Mesothelial cell of epicardium (in vitro differentiated cells): ENCODE data around the gene RIN3. TPM values are rescaled to one million over a fixed set of nuclear protein-coding genes. Genes with fewer than 3 reads are reported as not detected.

Experiments used
- DNase-seq, 2 experiments: peaks; one replicate each; pipeline ENCODE4 v3.0.0; 2021; ENCODE audit warnings: low spot score in 2 of 2; ENCODE audit not compliant: unreplicated experiment in 2 of 2
- H3K27ac Mint-ChIP-seq: 2 replicates; pipeline ENCODE4 v1.8.0; 2021; ENCODE audit warnings: mixed read lengths
- H3K27me3 Mint-ChIP-seq: 2 replicates; pipeline ENCODE4 v1.8.0; 2021; ENCODE audit warnings: low read depth, mixed read lengths
- H3K36me3 Mint-ChIP-seq: 2 replicates; pipeline ENCODE4 v1.8.0; 2021; ENCODE audit warnings: mixed read lengths
- H3K4me1 Mint-ChIP-seq: 2 replicates; pipeline ENCODE4 v1.8.0; 2021; ENCODE audit warnings: mixed read lengths
- H3K4me3 Mint-ChIP-seq: 2 replicates; pipeline ENCODE4 v1.8.0; 2021; ENCODE audit warnings: mild to moderate bottlenecking, moderate library complexity, mixed read lengths
- H3K9me3 Mint-ChIP-seq: 2 replicates; pipeline ENCODE4 v1.8.0; 2021; ENCODE audit warnings: mixed read lengths
- total RNA-seq: library from RNA; stranded (reverse); gene quantifications from 3 replicates; pipeline ENCODE4 v1.2.1, GENCODE V29; 2021
- TF ChIP-seq, protein P1 (sequence below): fragments of 200-600 bp; sonication (generic); IDR thresholded peaks from one replicate; pipeline ENCODE4 v1.5.0; 2021; ENCODE audit warnings: antibody characterized with exemption; ENCODE audit not compliant: unreplicated experiment

Gene RIN3
- total RNA-seq, 1 donor from 2014 or later = 19.9 TPM

DNA sequence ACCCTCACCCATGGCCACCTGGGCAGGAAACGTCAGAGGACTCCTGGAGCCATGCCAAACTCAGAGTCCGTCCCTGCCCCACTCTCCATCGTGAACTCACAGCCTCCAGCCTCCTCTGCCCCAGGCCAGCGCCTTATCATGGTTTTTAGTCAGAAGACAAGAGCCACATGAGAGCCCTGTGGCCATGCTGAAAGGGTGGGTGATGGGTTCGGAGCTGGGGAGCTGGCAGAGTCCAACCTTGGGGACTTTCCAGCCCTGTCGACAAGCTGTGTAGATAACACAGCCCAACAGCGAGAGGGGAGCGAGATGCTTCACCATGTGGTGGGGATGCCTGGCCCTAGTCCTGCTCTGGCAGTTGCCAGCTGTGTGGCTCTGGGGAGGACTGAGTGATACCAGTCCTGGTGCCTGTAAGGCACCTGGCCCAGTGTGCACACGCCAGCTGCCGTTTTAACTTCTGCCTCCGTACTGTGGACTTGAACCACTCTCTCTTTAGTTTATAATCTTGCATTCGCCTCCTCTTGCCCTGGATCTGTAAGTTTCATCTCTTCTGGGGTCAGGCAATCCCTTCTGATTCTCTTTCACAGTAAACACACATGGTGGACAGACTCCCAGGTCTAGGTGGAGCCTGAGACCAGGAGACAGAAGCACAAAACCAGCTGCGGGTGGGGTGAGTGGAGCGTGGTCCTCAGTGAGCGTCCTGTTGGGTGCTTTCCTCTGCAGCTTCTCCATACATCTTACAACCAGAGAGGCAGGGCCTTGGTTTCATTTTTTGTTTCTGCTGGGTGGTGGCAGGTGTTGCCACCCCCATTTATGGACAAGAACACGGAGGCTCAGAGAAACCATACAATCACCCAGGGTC is 55.3 kb downstream of the RIN3 start:
- no peak overlapping the region for H3K4me3 Mint-ChIP-seq
- peaks cover 17% of the 10 kb centered on the region for H3K36me3 Mint-ChIP-seq
- no peak overlapping the region for H3K27ac Mint-ChIP-seq
- TF ChIP-seq, protein P1, sequence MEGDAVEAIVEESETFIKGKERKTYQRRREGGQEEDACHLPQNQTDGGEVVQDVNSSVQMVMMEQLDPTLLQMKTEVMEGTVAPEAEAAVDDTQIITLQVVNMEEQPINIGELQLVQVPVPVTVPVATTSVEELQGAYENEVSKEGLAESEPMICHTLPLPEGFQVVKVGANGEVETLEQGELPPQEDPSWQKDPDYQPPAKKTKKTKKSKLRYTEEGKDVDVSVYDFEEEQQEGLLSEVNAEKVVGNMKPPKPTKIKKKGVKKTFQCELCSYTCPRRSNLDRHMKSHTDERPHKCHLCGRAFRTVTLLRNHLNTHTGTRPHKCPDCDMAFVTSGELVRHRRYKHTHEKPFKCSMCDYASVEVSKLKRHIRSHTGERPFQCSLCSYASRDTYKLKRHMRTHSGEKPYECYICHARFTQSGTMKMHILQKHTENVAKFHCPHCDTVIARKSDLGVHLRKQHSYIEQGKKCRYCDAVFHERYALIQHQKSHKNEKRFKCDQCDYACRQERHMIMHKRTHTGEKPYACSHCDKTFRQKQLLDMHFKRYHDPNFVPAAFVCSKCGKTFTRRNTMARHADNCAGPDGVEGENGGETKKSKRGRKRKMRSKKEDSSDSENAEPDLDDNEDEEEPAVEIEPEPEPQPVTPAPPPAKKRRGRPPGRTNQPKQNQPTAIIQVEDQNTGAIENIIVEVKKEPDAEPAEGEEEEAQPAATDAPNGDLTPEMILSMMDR = no peak
- H3K4me1 Mint-ChIP-seq = peaks cover 17% of the 10 kb centered on the region
- no peaks in the 10 kb centered on the region for H3K27me3 Mint-ChIP-seq
- no peak for DNase-seq
- H3K9me3 Mint-ChIP-seq = peaks cover 12% of the 10 kb centered on the region

DNA sequence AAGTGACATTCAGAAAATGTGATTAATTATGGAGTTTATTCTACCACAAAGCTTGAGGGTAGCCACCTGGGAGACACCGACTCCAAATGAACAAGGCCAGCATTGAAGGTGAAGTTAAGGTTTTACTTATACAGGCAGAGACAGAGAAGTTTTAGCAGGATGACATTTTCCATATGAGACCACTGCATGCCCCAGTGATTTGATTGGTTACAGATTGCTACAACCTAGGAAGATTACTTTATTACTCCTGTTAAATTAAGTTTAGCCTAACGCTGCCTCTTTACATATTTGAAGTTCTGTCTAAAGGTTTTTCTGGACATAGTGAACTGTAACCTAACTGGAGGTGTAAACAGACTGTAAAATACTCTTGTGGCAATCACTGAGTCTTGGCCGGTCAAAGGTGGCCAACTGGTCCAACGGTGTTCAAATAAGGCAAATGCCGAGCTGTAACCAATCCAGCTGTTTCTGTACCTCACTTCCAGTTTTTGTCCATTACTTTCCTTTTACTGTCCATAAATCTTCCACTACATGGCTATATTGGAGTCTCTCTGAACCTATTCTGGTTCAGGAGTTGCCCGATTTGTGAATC is 57.2 kb downstream of the RIN3 start:
- Mint-ChIP-seq H3K27me3 (no peaks in the 10 kb centered on the region), H3K4me1 (peaks cover 7% of the 10 kb centered on the region), H3K36me3 (peaks cover 17% of the 10 kb centered on the region), H3K9me3 (peaks cover 12% of the 10 kb centered on the region), H3K4me3 (no peak overlapping the region), H3K27ac (peak overlapping the region; percentile 40)
- DNase-seq = no peak
- TF ChIP-seq, protein P1 = no peak

DNA sequence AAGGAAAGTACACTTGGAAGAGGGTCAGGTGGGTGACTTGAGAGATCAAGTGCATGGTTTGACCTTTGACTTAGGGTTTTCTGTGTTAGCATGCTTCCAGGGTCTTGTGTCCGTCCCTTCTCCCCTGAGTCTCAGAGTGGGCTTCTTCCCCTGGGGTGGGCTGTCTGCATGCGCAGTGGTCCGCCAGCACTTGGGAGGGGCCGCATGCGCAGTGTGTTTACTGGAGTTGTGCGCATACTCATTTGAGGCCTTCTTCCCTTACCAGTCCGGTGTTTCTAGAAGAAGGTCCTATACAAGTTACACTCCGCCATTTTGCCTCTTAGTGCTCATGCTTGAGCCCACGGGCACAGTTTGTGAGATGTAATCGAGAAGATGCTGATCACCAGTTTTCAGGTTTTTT is 58.5 kb downstream of the RIN3 start:
- H3K4me3 Mint-ChIP-seq = no peak overlapping the region
- no peaks in the 10 kb centered on the region for H3K27me3 Mint-ChIP-seq
- peaks cover 6% of the 10 kb centered on the region for H3K4me1 Mint-ChIP-seq
- H3K27ac Mint-ChIP-seq = no peak overlapping the region
- TF ChIP-seq, protein P1 = no peak
- peaks cover 12% of the 10 kb centered on the region for H3K36me3 Mint-ChIP-seq
- no peak for DNase-seq
- H3K9me3 Mint-ChIP-seq = peaks cover 9% of the 10 kb centered on the region

DNA sequence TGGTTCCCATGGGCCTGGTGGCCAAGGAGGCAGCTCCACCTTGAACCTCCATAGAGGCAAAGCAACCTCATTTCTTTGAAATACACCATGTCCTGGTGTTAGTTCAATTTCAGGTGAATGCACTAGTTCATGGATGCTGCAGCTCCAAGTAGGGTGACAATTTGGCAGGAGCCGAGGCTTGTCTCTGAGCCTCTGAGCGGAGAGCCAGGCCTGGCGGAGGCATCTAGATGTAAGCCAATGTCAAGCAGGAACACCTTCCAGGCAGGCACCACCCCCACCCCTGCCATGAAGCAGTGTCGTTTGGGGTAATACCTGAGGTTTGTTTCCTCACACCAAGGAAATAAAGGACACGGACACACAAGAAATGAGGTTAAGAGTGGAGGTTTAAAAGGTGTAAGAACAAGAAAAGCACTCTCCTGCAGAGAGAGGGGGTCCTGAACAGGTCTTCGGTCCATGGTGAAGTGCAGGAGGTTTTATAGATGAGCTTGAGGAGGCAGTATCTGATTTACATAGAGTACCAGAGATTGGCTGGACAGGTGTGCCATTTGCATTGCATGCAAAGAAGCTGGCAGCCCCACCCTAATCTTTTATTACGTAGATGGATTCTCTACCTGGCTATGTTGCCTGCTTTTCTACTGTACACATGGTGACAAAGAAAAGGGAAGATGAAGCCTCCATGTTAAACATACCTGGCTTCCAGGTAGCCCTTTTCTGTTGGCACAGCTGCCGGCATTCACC is 60.3 kb downstream of the RIN3 start:
- no peaks in the 10 kb centered on the region for H3K27me3 Mint-ChIP-seq
- TF ChIP-seq, protein P1 = no peak
- H3K4me3 Mint-ChIP-seq = no peak overlapping the region
- H3K27ac Mint-ChIP-seq = no peak overlapping the region
- H3K4me1 Mint-ChIP-seq = peaks cover 6% of the 10 kb centered on the region
- H3K36me3 Mint-ChIP-seq = peaks cover 12% of the 10 kb centered on the region
- no peak for DNase-seq
- no peaks in the 10 kb centered on the region for H3K9me3 Mint-ChIP-seq

DNA sequence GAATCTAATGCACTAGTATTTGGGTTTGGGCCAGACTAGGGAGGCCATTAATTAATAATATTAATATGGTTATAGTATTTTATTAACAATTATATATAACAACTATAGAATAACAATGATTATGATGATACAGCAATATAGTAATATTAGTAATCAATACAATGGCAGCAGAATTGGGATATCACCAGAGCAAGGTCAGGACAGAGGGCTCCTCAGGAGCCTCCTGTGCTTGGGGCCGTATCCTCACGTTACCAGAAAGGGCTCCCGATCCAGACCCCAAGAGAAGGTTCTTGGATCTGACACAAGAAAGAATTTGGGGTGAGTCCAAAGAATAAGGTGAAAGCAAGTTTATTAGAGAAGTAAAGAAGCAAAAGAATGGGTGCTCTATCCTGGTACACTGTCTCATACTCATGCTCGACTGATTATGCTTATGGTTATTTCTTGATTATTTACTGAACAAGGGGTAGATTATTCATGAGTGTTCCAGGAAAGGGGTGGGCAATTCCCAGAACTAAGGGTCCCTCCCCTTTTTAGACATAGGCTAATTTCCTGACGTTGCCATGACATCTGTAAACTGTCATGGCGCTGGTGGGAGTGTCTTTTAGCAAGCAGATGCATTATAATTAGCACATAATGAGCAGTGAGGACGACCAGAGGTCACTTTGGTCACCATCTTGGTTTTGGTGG is 61.6 kb downstream of the RIN3 start:
- H3K27ac Mint-ChIP-seq = no peak overlapping the region
- no peak overlapping the region for H3K4me3 Mint-ChIP-seq
- no peaks in the 10 kb centered on the region for H3K27me3 Mint-ChIP-seq
- no peaks in the 10 kb centered on the region for H3K9me3 Mint-ChIP-seq
- DNase-seq = no peak
- H3K36me3 Mint-ChIP-seq = peaks cover 20% of the 10 kb centered on the region
- H3K4me1 Mint-ChIP-seq = peaks cover 6% of the 10 kb centered on the region
- TF ChIP-seq, protein P1 = no peak
